ENCODE data around the gene SNAI1.

SNAI1 gene

DNA sequence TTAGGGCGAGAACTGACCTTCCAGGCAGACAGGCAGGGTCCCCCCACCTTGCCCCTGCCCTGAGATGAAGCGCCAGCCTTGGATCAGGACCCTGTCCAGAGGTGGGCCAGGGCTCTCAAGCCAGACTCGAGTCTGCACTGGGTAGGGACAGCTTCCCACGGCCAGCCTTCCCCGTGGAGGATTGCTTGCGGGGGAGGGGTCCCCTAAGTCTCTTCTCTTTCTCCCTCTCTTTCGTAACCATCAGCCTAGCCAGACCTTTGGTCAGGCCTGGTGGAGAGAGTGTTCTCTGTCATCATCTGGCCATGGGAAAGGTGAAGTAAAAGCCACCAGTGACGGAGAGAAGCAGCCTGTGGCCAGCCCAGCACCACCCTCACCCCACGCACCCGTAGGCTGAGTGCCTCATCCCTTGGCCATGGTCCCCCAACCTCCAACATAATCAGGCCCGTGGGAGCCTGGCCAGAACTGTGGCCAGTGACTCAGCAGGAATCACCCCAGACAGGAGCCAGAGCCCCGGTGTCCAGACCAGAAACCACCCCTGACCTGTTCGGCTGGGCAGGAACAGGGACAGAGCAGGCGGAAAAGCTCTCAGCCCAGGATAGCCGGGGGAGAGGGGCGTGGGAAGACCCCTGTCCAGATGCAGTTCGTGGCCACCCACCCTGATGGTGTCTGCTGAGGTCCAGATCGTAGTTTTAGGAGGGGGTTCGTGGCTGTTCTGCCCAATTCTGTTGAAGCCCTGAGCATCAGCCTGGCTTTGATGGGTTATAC is 47.1 kb downstream of the SNAI1 start:
- H3K27ac ChIP-seq (ENCODE audit: low read depth, low read length) = no peak overlapping the region
- 83% methylated on average over 17 of the region's 19 CpGs for WGBS
- no peak overlapping the region for H3K9ac ChIP-seq (ENCODE audit: low read depth, low read length)
- no peaks in the 10 kb centered on the region for H3K36me3 ChIP-seq (ENCODE audit: insufficient read depth, low read length)
- H3K9me3 ChIP-seq (ENCODE audit: insufficient read depth, low read depth, low read length) = no peaks in the 10 kb centered on the region
- H3K27me3 ChIP-seq (ENCODE audit: insufficient read depth, low read length) = no peaks in the 10 kb centered on the region
- H3K4me1 ChIP-seq (ENCODE audit: insufficient read depth, low read length) = no peaks in the 10 kb centered on the region
- no peak overlapping the region for H3K4me3 ChIP-seq (ENCODE audit: low read length)

DNA sequence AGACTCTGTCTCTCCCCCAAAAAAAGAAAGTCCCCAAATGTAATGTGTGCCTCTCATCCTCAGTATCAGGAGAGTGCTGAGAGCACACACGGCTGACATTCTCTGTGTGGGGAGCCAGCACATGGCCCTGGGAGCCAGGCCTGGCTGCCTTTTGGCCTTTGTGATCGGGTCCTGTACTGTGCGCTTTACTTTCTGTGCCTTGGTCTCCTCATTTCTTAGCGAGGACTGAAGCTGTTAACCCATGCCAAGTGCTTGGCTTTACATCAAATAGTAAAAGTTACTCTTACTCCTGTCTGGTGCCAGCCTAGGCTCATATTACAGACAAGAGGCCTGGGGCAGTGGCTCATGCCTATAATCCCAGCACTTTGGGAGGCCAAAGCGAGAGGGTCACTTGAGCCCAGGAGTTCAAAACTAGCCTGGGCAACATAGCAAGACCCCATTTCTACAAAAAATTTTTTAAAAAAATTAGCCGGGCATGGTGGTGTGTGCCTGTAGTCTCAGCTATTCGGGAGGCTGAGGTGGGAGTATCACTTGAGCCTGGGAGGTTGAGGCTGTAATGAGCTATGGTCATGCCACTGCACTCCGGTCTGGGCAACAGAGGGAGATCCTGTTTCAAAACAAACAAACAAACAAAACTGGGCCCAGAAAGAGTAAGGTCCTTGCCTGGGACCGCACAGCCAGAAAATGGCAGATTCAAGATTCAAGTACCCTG is 50.3 kb downstream of the SNAI1 start:
- Histone ChIP-seq H3K27me3 (ENCODE audit: insufficient read depth, low read length) (no peaks in the 10 kb centered on the region), H3K4me1 (ENCODE audit: insufficient read depth, low read length) (no peaks in the 10 kb centered on the region), H3K27ac (ENCODE audit: low read depth, low read length) (no peak overlapping the region), H3K9ac (ENCODE audit: low read depth, low read length) (no peak overlapping the region), H3K9me3 (ENCODE audit: insufficient read depth, low read depth, low read length) (no peaks in the 10 kb centered on the region), H3K4me3 (ENCODE audit: low read length) (no peak overlapping the region), H3K36me3 (ENCODE audit: insufficient read depth, low read length) (no peaks in the 10 kb centered on the region)
- WGBS = 90% methylated on average over 9 of the region's 9 CpGs

DNA sequence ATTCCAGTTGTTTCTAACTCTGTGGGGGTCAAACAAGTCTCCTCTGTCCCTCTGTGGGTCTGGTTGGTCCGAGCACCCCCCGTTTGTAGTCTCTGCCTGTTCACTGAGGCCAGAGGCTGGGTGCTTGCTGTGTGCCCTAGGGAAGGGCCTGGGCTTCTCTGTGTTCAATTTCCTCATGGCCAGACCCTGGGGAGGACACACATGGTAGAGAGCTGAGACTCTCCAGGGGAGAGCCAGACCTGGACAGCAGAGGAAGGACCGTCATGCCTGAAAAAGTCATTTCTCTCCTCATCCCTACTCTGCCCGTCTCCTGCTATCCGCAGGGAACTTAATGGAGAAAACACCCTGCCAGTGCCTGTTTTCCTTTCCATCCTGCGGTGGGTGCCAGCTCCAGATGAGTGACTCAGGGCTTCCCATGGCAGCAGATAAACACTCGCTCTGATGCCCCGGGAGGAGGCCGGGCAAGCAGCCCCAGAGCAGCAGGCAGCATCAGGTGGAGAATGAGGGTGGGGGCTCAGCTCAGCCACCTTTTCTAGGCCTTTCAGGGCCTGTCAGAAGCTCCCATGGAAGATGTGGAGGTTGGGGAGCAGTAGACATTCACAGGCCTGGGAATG is 51.9 kb downstream of the SNAI1 start:
- H3K27me3 ChIP-seq (ENCODE audit: insufficient read depth, low read length) = no peaks in the 10 kb centered on the region
- no peaks in the 10 kb centered on the region for H3K9me3 ChIP-seq (ENCODE audit: insufficient read depth, low read depth, low read length)
- H3K36me3 ChIP-seq (ENCODE audit: insufficient read depth, low read length) = no peaks in the 10 kb centered on the region
- no peak overlapping the region for H3K4me3 ChIP-seq (ENCODE audit: low read length)
- H3K4me1 ChIP-seq (ENCODE audit: insufficient read depth, low read length) = 0 out of 2 replicates have a peak, but pooled peaks cover 4% of the 10 kb centered on the region
- H3K9ac ChIP-seq (ENCODE audit: low read depth, low read length) = no peak overlapping the region
- WGBS = 92% methylated on average over 9 of the region's 9 CpGs
- H3K27ac ChIP-seq (ENCODE audit: low read depth, low read length) = no peak overlapping the region

DNA sequence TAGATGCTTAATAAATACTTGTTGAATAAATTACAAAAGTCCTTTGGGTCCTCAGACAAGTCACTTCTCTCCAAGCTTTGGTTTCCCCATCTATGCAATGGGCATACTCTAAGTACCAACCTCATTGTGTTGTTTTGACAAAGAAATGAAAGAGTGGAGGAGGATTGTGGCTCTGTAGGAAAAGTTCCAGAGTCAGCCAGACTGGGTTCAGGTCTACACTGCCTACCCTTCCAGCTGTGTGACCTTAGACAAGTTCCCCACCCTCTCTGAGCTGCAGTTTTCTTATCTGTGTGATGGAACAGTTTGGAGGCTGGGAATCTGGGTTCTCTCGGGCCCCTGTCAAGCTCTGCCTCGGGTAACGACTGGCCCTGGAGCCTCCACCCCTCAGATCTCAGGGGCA is 53.9 kb downstream of the SNAI1 start:
- 86% methylated on average over 3 of the region's 3 CpGs for WGBS
- Histone ChIP-seq H3K4me1 (ENCODE audit: insufficient read depth, low read length) (0 out of 2 replicates have a peak, but pooled peaks cover 9% of the 10 kb centered on the region), H3K36me3 (ENCODE audit: insufficient read depth, low read length) (no peaks in the 10 kb centered on the region)

DNA sequence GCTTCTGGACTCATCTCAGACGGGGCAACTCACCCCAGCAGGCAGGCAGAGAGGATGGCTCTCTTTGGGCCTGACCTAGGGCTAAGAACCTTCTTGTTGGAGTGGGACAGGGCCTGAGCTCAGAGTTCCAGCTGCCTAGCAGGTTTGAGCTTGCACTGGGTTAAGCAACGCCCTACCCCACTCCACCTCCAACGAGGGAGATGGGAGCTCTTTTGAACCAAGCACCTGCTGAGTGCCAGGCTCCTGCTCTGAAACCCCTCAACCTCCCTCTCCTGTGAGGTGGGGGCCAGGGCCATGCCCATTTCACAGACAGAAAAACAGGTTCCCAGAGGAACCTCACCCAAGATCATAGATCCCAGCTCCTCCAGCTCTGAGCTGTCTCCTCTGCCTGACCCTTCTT is 54.3 kb downstream of the SNAI1 start:
- 72% methylated on average over 3 of the region's 3 CpGs for WGBS
- H3K27ac ChIP-seq (ENCODE audit: low read depth, low read length) = no peak overlapping the region
- no peaks in the 10 kb centered on the region for H3K36me3 ChIP-seq (ENCODE audit: insufficient read depth, low read length)
- H3K9ac ChIP-seq (ENCODE audit: low read depth, low read length) = no peak overlapping the region
- H3K9me3 ChIP-seq (ENCODE audit: insufficient read depth, low read depth, low read length) = no peaks in the 10 kb centered on the region
- H3K27me3 ChIP-seq (ENCODE audit: insufficient read depth, low read length) = no peaks in the 10 kb centered on the region
- no peak overlapping the region for H3K4me3 ChIP-seq (ENCODE audit: low read length)
- 0 out of 2 replicates have a peak, but pooled peaks cover 9% of the 10 kb centered on the region for H3K4me1 ChIP-seq (ENCODE audit: insufficient read depth, low read length)

More for the DNA sequence above, 53.9 kb downstream of the SNAI1 start:
- Histone ChIP-seq H3K9me3 (ENCODE audit: insufficient read depth, low read depth, low read length) (no peaks in the 10 kb centered on the region), H3K9ac (ENCODE audit: low read depth, low read length) (no peak overlapping the region), H3K4me3 (ENCODE audit: low read length) (no peak overlapping the region), H3K27ac (ENCODE audit: low read depth, low read length) (no peak overlapping the region), H3K27me3 (ENCODE audit: insufficient read depth, low read length) (no peaks in the 10 kb centered on the region)

DNA sequence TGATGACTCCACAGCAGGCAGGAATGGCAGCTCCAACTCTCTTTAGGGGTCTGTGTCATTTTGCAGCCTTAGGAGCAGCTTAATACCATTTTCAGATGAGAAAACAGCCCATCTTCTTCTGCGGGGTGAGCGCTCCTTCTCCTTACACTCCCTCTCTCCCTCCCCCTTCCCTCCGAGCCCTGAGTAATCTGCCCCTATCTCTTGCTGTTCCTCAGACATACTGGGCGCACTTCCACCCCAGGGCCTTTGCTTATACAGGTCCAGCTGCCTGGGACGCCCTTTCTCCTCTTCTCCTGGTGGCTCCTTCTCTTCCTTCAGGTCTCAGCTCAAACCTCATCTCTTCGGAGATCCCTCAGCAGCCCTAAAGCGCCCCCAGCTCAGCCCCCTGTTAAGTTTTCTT is 54.8 kb downstream of the SNAI1 start:
- no peak overlapping the region for H3K4me3 ChIP-seq (ENCODE audit: low read length)
- 0 out of 2 replicates have a peak, but pooled peaks cover 9% of the 10 kb centered on the region for H3K4me1 ChIP-seq (ENCODE audit: insufficient read depth, low read length)
- H3K27ac ChIP-seq (ENCODE audit: low read depth, low read length) = no peak overlapping the region
- H3K36me3 ChIP-seq (ENCODE audit: insufficient read depth, low read length) = no peaks in the 10 kb centered on the region
- 77% methylated on average over 7 of the region's 7 CpGs for WGBS
- H3K9ac ChIP-seq (ENCODE audit: low read depth, low read length) = no peak overlapping the region
- H3K9me3 ChIP-seq (ENCODE audit: insufficient read depth, low read depth, low read length) = no peaks in the 10 kb centered on the region
- H3K27me3 ChIP-seq (ENCODE audit: insufficient read depth, low read length) = no peaks in the 10 kb centered on the region

DNA sequence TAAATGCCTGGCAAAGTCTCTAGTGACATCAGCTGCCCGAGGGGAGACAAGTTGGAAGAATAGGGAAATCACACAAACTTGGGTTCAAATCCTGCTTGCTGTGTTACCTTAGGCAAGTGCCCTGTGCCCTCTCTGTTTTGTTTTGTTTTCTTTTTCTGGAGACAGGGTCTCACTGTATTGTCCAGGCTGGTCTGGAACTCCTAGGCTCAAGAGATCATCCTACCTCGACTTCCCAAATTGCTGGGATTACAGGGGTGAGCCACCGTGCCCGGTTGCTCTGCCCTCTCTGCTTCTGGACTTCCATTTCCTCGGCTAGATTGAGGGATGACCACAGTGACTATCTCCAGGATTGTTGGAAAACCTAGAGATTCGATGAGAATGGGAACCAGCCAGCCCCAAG is 55.4 kb downstream of the SNAI1 start:
- no peak overlapping the region for H3K4me3 ChIP-seq (ENCODE audit: low read length)
- no peak overlapping the region for H3K9ac ChIP-seq (ENCODE audit: low read depth, low read length)
- 0 out of 2 replicates have a peak, but pooled peaks cover 9% of the 10 kb centered on the region for H3K4me1 ChIP-seq (ENCODE audit: insufficient read depth, low read length)

More for the DNA sequence above, 55.4 kb downstream of the SNAI1 start:
- Histone ChIP-seq H3K9me3 (ENCODE audit: insufficient read depth, low read depth, low read length) (no peaks in the 10 kb centered on the region), H3K27me3 (ENCODE audit: insufficient read depth, low read length) (no peaks in the 10 kb centered on the region), H3K36me3 (ENCODE audit: insufficient read depth, low read length) (no peaks in the 10 kb centered on the region), H3K27ac (ENCODE audit: low read depth, low read length) (no peak overlapping the region)
- WGBS = 69% methylated on average over 6 of the region's 6 CpGs

Data from HUES64 (cell line).